ENCODE results near the gene C1QTNF4.
A peak's percentile ranks its signal among the peaks of the same experiment; 100 is the strongest.

C1QTNF4 gene

GRCh38 chr11:47607380-47607779 is 13.2 kb upstream of the C1QTNF4 start:
- Mint-ChIP-seq H3K36me3 (peaks cover 2% of the 10 kb centered on the region), H3K4me3 (no peak overlapping the region), H3K4me1 (ENCODE audit: low read depth) (no peaks in the 10 kb centered on the region), H3K9me3 (ENCODE audit: low read depth) (no peaks in the 10 kb centered on the region), H3K27me3 (no peaks in the 10 kb centered on the region), H3K27ac (no peak overlapping the region)

- Mint-ChIP-seq H3K4me1 (ENCODE audit: low read depth) (no peaks in the 10 kb centered on the region), H3K27me3 (no peaks in the 10 kb centered on the region), H3K4me3 (no peak overlapping the region), H3K36me3 (peaks cover 2% of the 10 kb centered on the region), H3K9me3 (ENCODE audit: low read depth) (no peaks in the 10 kb centered on the region), H3K27ac (no peak overlapping the region)
Measured at GRCh38 chr11:47606731-47607130, 12.5 kb upstream of the C1QTNF4 start.

GRCh38 chr11:47605921-47606320 is 11.7 kb upstream of the C1QTNF4 start:
- Mint-ChIP-seq H3K4me1 (ENCODE audit: low read depth) (no peaks in the 10 kb centered on the region), H3K27me3 (no peaks in the 10 kb centered on the region), H3K27ac (no peak overlapping the region), H3K9me3 (ENCODE audit: low read depth) (no peaks in the 10 kb centered on the region), H3K4me3 (no peak overlapping the region), H3K36me3 (peaks cover 2% of the 10 kb centered on the region)

GRCh38 chr11:47603295-47603694 is 9.1 kb upstream of the C1QTNF4 start:
- Mint-ChIP-seq H3K9me3 (ENCODE audit: low read depth) (no peaks in the 10 kb centered on the region), H3K27ac (no peak overlapping the region), H3K27me3 (no peaks in the 10 kb centered on the region), H3K4me1 (ENCODE audit: low read depth) (no peaks in the 10 kb centered on the region), H3K36me3 (peaks cover 2% of the 10 kb centered on the region), H3K4me3 (no peak overlapping the region)

GRCh38 chr11:47599902-47600301 is 5.7 kb upstream of the C1QTNF4 start:
- H3K36me3 Mint-ChIP-seq = no peaks in the 10 kb centered on the region
- H3K27ac Mint-ChIP-seq = no peak overlapping the region
- no peaks in the 10 kb centered on the region for H3K9me3 Mint-ChIP-seq (ENCODE audit: low read depth)
- H3K27me3 Mint-ChIP-seq = peaks cover 5% of the 10 kb centered on the region
- H3K4me1 Mint-ChIP-seq (ENCODE audit: low read depth) = no peaks in the 10 kb centered on the region
- H3K4me3 Mint-ChIP-seq = no peak overlapping the region

GRCh38 chr11:47595967-47596366 is 1.8 kb upstream of the C1QTNF4 start:
- no peaks in the 10 kb centered on the region for H3K36me3 Mint-ChIP-seq
- peaks cover 22% of the 10 kb centered on the region for H3K27me3 Mint-ChIP-seq
- H3K27ac Mint-ChIP-seq = no peak overlapping the region
- H3K4me1 Mint-ChIP-seq (ENCODE audit: low read depth) = peaks cover 9% of the 10 kb centered on the region
- H3K4me3 Mint-ChIP-seq = no peak overlapping the region
- no peaks in the 10 kb centered on the region for H3K9me3 Mint-ChIP-seq (ENCODE audit: low read depth)

- Mint-ChIP-seq H3K4me3 (no peak overlapping the region), H3K27ac (no peak overlapping the region), H3K9me3 (ENCODE audit: low read depth) (no peaks in the 10 kb centered on the region), H3K36me3 (no peaks in the 10 kb centered on the region), H3K27me3 (peaks cover 22% of the 10 kb centered on the region), H3K4me1 (ENCODE audit: low read depth) (peaks cover 9% of the 10 kb centered on the region)
Measured at GRCh38 chr11:47595029-47595428, 818 bp upstream of the C1QTNF4 start.

- Mint-ChIP-seq H3K27ac (no peak overlapping the region), H3K4me3 (peak overlapping the region; percentile 44), H3K9me3 (ENCODE audit: low read depth) (no peaks in the 10 kb centered on the region), H3K4me1 (ENCODE audit: low read depth) (peaks cover 9% of the 10 kb centered on the region), H3K36me3 (no peaks in the 10 kb centered on the region), H3K27me3 (peaks cover 22% of the 10 kb centered on the region)
Measured at GRCh38 chr11:47593492-47593933, 698 bp downstream of the C1QTNF4 start.

- peaks cover 9% of the 10 kb centered on the region for H3K4me1 Mint-ChIP-seq (ENCODE audit: low read depth)
- H3K9me3 Mint-ChIP-seq (ENCODE audit: low read depth) = no peaks in the 10 kb centered on the region
- no peak overlapping the region for H3K27ac Mint-ChIP-seq
- H3K4me3 Mint-ChIP-seq = no peak overlapping the region
- H3K36me3 Mint-ChIP-seq = no peaks in the 10 kb centered on the region
- peaks cover 22% of the 10 kb centered on the region for H3K27me3 Mint-ChIP-seq
Measured at GRCh38 chr11:47592970-47593369, 1.2 kb downstream of the C1QTNF4 start.

- no peaks in the 10 kb centered on the region for H3K9me3 Mint-ChIP-seq (ENCODE audit: low read depth)
- H3K27ac Mint-ChIP-seq = no peak overlapping the region
- H3K4me1 Mint-ChIP-seq (ENCODE audit: low read depth) = peaks cover 9% of the 10 kb centered on the region
- H3K36me3 Mint-ChIP-seq = no peaks in the 10 kb centered on the region
- H3K4me3 Mint-ChIP-seq = no peak overlapping the region
- peaks cover 22% of the 10 kb centered on the region for H3K27me3 Mint-ChIP-seq
Measured at GRCh38 chr11:47592251-47592650, 2.0 kb downstream of the C1QTNF4 start.

- H3K27ac Mint-ChIP-seq = no peak overlapping the region
- H3K4me3 Mint-ChIP-seq = no peak overlapping the region
- no peaks in the 10 kb centered on the region for H3K36me3 Mint-ChIP-seq
- H3K27me3 Mint-ChIP-seq = peaks cover 22% of the 10 kb centered on the region
- peaks cover 9% of the 10 kb centered on the region for H3K4me1 Mint-ChIP-seq (ENCODE audit: low read depth)
- no peaks in the 10 kb centered on the region for H3K9me3 Mint-ChIP-seq (ENCODE audit: low read depth)
Measured at GRCh38 chr11:47591764-47592163, 2.4 kb downstream of the C1QTNF4 start.

GRCh38 chr11:47589977-47590861 is 4.0 kb downstream of the C1QTNF4 start:
- Mint-ChIP-seq H3K9me3 (ENCODE audit: low read depth) (no peaks in the 10 kb centered on the region), H3K4me1 (ENCODE audit: low read depth) (peaks cover 9% of the 10 kb centered on the region), H3K4me3 (no peak overlapping the region), H3K27me3 (peaks cover 17% of the 10 kb centered on the region), H3K27ac (no peak overlapping the region), H3K36me3 (no peaks in the 10 kb centered on the region)

GRCh38 chr11:47589584-47589976 is 4.6 kb downstream of the C1QTNF4 start:
- Mint-ChIP-seq H3K27me3 (peaks cover 14% of the 10 kb centered on the region), H3K36me3 (no peaks in the 10 kb centered on the region), H3K4me1 (ENCODE audit: low read depth) (peaks cover 9% of the 10 kb centered on the region)

GRCh38 chr11:47589118-47589517 is 5.1 kb downstream of the C1QTNF4 start:
- Mint-ChIP-seq H3K27me3 (peaks cover 12% of the 10 kb centered on the region), H3K36me3 (peaks cover 4% of the 10 kb centered on the region), H3K4me1 (ENCODE audit: low read depth) (peaks cover 9% of the 10 kb centered on the region), H3K4me3 (no peak overlapping the region), H3K27ac (no peak overlapping the region), H3K9me3 (ENCODE audit: low read depth) (no peaks in the 10 kb centered on the region)

More at GRCh38 chr11:47589584-47589976, 4.6 kb downstream of the C1QTNF4 start:
- Mint-ChIP-seq H3K4me3 (no peak overlapping the region), H3K27ac (no peak overlapping the region), H3K9me3 (ENCODE audit: low read depth) (no peaks in the 10 kb centered on the region)

GRCh38 chr11:47587723-47588326 is 6.4 kb downstream of the C1QTNF4 start:
- Mint-ChIP-seq H3K9me3 (ENCODE audit: low read depth) (no peaks in the 10 kb centered on the region), H3K27ac (no peak overlapping the region), H3K4me1 (ENCODE audit: low read depth) (peaks cover 4% of the 10 kb centered on the region), H3K4me3 (no peak overlapping the region), H3K27me3 (peaks cover 3% of the 10 kb centered on the region), H3K36me3 (peaks cover 10% of the 10 kb centered on the region)

Measured in activated naive CD8-positive, alpha-beta T cell (primary cell).